PFSK-1 (cell line): ENCODE data around the gene LPIN2.

Experiments used
- FOXP2 ChIP-seq: optimal IDR thresholded peaks from 2 replicates; pipeline ENCODE3; 2011; ENCODE audit warnings: borderline replicate concordance, control low read depth, inconsistent platforms; ENCODE audit not compliant: insufficient read depth; ENCODE audit errors: extremely low read length, extremely low read depth
- POLR2AphosphoS5 ChIP-seq: IDR thresholded peaks from 2 replicates; pipeline ENCODE4 v1.6.1; 2012; ENCODE audit warnings: low read depth, mild to moderate bottlenecking, control low read depth, low read length, moderate library complexity
- REST ChIP-seq, 2 experiments: IDR thresholded peaks; 2 replicates each; pipeline versions ENCODE4 v1.6.1 to v1.8.0; 2011 to 2012; ENCODE audit warnings: low read depth in 2 of 2, low read length in 2 of 2, control low read depth in 1 of 2, inconsistent platforms in 1 of 2, mild to moderate bottlenecking in 1 of 2, moderate library complexity in 1 of 2; ENCODE audit not compliant: insufficient read depth in 1 of 2
- SIN3A ChIP-seq: IDR thresholded peaks from 2 replicates; pipeline ENCODE4 v1.6.1; 2012; ENCODE audit warnings: mild to moderate bottlenecking, low read length, moderate library complexity, borderline replicate concordance; ENCODE audit not compliant: insufficient read depth
- TAF1 ChIP-seq: IDR thresholded peaks from 2 replicates; pipeline ENCODE4 v1.6.1; 2012; ENCODE audit warnings: low read length, control low read depth, borderline replicate concordance; ENCODE audit not compliant: insufficient read depth

LPIN2 gene

DNA sequence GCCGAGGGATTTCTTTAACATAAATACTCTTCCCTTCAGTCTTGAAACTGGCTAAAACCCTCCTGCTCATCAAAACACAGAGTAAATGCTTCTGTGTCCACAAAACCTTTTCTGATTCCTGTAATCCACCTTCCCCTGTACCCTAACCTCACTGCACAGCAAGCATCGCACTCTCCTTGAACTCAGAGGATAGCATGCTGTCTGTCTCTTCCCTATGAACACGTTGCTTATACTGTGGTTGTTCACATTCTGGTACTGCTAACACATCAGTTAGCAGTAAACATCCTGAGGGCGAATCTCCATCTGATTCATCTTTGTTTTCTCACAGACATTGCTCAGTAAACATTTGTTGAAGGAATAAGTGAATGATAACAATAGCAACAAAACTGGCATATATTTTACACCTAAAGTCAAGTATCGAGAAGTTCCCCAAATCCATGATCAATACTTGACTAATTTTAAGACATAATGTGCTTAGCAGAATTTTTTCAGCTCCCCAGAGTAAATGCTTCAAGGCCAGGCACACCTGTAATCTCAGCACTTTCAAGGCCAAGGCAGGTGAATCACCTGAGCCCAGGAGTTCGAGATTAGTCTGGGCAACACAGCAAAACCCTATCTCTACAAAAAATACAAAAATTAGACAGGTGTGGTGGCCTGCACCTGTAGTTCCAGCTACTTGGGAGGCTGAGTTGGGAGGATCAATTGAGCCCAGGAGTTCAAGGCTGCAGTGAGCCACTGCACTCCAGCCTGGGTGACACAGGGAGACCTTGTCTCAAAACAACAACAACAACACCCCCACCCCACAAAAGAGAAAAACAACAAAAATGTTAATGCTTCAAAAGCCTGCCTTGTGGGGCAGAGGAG, 45.6 kb upstream of the LPIN2 start:
- TF ChIP-seq FOXP2: no peak
- TF ChIP-seq POLR2AphosphoS5: no peak
- TF ChIP-seq REST (IDR thresholded peaks at IDR 0.05; ENCODE audit: insufficient read depth in 1 of 2, low read depth in 2 of 2, low read length in 2 of 2): no peak
- no peak for TF ChIP-seq SIN3A
- no peak for TF ChIP-seq TAF1

DNA sequence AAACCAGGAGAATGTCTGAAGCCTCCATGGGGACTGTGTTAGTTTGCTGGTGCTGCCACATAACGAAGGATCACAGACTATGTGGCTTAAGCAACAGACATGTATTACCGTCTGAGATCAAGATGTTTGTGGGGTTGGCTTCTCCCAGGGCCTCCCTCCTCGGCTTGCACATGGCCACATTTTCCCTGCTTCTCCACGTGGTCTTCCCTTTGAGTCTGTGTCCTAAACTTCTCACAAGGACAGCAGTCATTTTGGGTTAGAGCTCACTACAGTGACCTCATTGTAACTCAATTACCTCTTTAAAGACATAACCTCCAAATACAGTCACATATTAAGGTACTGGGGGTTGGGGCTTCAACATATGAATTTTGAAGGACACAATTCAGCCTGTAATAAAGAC, 44.6 kb upstream of the LPIN2 start:
- TF ChIP-seq POLR2AphosphoS5 (no peak), TAF1 (no peak), REST (IDR thresholded peaks at IDR 0.05; ENCODE audit: insufficient read depth in 1 of 2, low read depth in 2 of 2, low read length in 2 of 2) (no peak)

- no peak for TF ChIP-seq SIN3A
- TF ChIP-seq REST (IDR thresholded peaks at IDR 0.05; ENCODE audit: insufficient read depth in 1 of 2, low read depth in 2 of 2, low read length in 2 of 2): no peak
- TF ChIP-seq POLR2AphosphoS5: no peak
- TF ChIP-seq FOXP2: no peak
Measured at GRCh38 chr18:3056311-3056710, 43.4 kb upstream of the LPIN2 start.

- no peak for TF ChIP-seq FOXP2
- no peak for TF ChIP-seq REST (IDR thresholded peaks at IDR 0.05; ENCODE audit: insufficient read depth in 1 of 2, low read depth in 2 of 2, low read length in 2 of 2)
- TF ChIP-seq POLR2AphosphoS5: no peak
- TF ChIP-seq TAF1: no peak
- TF ChIP-seq SIN3A: no peak
Measured at GRCh38 chr18:3055816-3056215, 42.9 kb upstream of the LPIN2 start.

- no peak for TF ChIP-seq REST (IDR thresholded peaks at IDR 0.05; ENCODE audit: insufficient read depth in 1 of 2, low read depth in 2 of 2, low read length in 2 of 2)
- TF ChIP-seq SIN3A: no peak
Measured at GRCh38 chr18:3055186-3055728, 42.3 kb upstream of the LPIN2 start.
